WTC11 (cell line): ENCODE measurements around the gene GATA2. TPM values are rescaled to one million over a fixed set of nuclear protein-coding genes. Genes with fewer than 3 reads are reported as not detected.

ENCODE experiments used
- AR ChIP-seq: fragments of 250-450 bp; sonication (Bioruptor Pico); IDR thresholded peaks from 2 replicates; pipeline ENCODE4 v1.9.0; 2021; ENCODE audit warnings: mild to moderate bottlenecking
- ATF6 ChIP-seq: sonication (generic); formaldehyde crosslinking; IDR thresholded peaks from 2 replicates; pipeline ENCODE4 v1.8.1; 2023; ENCODE audit warnings: mild to moderate bottlenecking, missing genetic modification reagents
- E2F5 ChIP-seq: sonication (generic); formaldehyde crosslinking; IDR thresholded peaks from 2 replicates; pipeline ENCODE4 v1.8.1; 2022; ENCODE audit warnings: mild to moderate bottlenecking, moderate library complexity, missing genetic modification reagents
- EMX1 ChIP-seq: fragments of 250-450 bp; sonication (Bioruptor Pico); IDR thresholded peaks from 2 replicates; pipeline ENCODE4 v1.8.0; 2021; ENCODE audit warnings: mild to moderate bottlenecking
- ESRRA ChIP-seq: sonication (generic); formaldehyde crosslinking; IDR thresholded peaks from 2 replicates; pipeline ENCODE4 v1.8.1; 2022; ENCODE audit warnings: mild to moderate bottlenecking, missing genetic modification reagents, borderline replicate concordance
- FOXJ3 ChIP-seq: sonication (generic); formaldehyde crosslinking; IDR thresholded peaks from 2 replicates; pipeline ENCODE4 v1.9.0; 2021; ENCODE audit warnings: missing genetic modification reagents, mild to moderate bottlenecking, borderline replicate concordance
- IRF2 ChIP-seq: sonication (generic); formaldehyde crosslinking; IDR thresholded peaks from 2 replicates; pipeline ENCODE4 v1.8.0; 2022; ENCODE audit warnings: low read depth, missing genetic modification reagents, borderline replicate concordance
- JUN ChIP-seq: sonication (generic); formaldehyde crosslinking; IDR thresholded peaks from 2 replicates; pipeline ENCODE4 v1.8.0; 2023; ENCODE audit warnings: mild to moderate bottlenecking, missing genetic modification reagents
- OVOL2 ChIP-seq: fragments of 250-450 bp; sonication (Bioruptor Pico); IDR thresholded peaks from 2 replicates; pipeline ENCODE4 v1.9.0; 2021; ENCODE audit warnings: mild to moderate bottlenecking, borderline replicate concordance
- USF2 ChIP-seq: sonication (generic); formaldehyde crosslinking; IDR thresholded peaks from 2 replicates; pipeline ENCODE4 v1.8.1; 2023; ENCODE audit warnings: mild to moderate bottlenecking, missing genetic modification reagents, moderate library complexity
- ZNF121 ChIP-seq: sonication (generic); formaldehyde crosslinking; IDR thresholded peaks from 2 replicates; pipeline ENCODE4 v1.8.0; 2023; ENCODE audit warnings: missing genetic modification reagents
- ZNF263 ChIP-seq: sonication (generic); formaldehyde crosslinking; IDR thresholded peaks from 2 replicates; pipeline ENCODE4 v1.8.1; 2022; ENCODE audit warnings: low read depth, mild to moderate bottlenecking, moderate library complexity, missing genetic modification reagents
- total RNA-seq: library from RNA; stranded (reverse); gene quantifications from 3 replicates; pipeline ENCODE4 v1.2.3, GENCODE V29; 2021
- TF ChIP-seq, protein P1 (sequence below): sonication (generic); formaldehyde crosslinking; IDR thresholded peaks from 2 replicates; pipeline ENCODE4 v1.8.0; 2023; ENCODE audit warnings: missing genetic modification reagents, mild to moderate bottlenecking, borderline replicate concordance
- TF ChIP-seq, protein P2 (sequence below): fragments of 250-450 bp; sonication (Bioruptor Pico); conservative IDR thresholded peaks from 2 replicates; pipeline ENCODE4 v1.9.0; 2021; ENCODE audit warnings: mild to moderate bottlenecking

The GATA2 gene
- total RNA-seq, 1 experiment from 2014 or later, result 1.6 TPM

DNA sequence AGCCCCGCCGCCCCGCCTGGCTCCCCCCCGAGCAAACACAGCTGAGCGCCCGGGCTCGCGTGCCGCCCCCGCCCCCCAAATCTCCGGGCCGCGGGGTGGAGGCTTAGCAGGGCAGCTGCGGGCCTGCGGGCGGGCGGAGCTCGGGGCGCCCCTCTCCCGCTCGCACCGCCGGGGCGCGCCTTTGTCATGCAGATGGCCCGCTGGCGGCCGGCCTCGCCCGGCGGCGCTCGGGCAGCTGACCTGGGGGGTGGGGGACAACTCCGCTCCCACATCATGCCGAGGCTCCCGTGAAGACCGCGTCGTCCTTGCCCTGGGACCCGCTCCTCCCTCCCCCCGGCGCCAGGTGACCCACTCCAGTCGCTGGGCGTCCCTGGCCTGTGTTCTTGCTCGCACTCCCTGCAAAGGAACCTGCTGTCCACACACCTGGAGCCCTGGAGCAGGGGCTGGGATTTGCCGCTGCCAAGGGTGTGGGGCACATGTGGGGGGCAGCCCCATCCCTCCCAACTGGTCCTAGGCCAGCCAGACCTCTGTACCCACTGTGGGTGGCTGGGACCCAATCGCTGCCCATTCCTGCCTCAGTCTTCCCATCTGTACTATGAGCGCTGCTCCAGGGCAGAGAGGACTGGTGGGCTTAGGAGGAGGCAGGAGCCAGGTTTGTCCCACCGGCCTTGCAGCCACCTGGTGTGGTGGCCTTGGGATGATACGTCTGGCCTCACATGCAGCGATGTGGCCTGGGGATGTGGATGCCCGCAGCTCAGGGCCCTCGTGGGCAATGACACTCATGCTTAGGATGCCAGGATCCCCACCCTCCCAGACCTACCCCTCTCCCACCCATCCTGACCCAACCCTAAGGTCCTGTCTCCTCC, 59.8 kb downstream of the GATA2 start (continued):
- TF ChIP-seq, protein P1, sequence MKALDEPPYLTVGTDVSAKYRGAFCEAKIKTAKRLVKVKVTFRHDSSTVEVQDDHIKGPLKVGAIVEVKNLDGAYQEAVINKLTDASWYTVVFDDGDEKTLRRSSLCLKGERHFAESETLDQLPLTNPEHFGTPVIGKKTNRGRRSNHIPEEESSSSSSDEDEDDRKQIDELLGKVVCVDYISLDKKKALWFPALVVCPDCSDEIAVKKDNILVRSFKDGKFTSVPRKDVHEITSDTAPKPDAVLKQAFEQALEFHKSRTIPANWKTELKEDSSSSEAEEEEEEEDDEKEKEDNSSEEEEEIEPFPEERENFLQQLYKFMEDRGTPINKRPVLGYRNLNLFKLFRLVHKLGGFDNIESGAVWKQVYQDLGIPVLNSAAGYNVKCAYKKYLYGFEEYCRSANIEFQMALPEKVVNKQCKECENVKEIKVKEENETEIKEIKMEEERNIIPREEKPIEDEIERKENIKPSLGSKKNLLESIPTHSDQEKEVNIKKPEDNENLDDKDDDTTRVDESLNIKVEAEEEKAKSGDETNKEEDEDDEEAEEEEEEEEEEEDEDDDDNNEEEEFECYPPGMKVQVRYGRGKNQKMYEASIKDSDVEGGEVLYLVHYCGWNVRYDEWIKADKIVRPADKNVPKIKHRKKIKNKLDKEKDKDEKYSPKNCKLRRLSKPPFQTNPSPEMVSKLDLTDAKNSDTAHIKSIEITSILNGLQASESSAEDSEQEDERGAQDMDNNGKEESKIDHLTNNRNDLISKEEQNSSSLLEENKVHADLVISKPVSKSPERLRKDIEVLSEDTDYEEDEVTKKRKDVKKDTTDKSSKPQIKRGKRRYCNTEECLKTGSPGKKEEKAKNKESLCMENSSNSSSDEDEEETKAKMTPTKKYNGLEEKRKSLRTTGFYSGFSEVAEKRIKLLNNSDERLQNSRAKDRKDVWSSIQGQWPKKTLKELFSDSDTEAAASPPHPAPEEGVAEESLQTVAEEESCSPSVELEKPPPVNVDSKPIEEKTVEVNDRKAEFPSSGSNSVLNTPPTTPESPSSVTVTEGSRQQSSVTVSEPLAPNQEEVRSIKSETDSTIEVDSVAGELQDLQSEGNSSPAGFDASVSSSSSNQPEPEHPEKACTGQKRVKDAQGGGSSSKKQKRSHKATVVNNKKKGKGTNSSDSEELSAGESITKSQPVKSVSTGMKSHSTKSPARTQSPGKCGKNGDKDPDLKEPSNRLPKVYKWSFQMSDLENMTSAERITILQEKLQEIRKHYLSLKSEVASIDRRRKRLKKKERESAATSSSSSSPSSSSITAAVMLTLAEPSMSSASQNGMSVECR (CRISPR knock-in tag), result no peak
- no peak for TF ChIP-seq FOXJ3
- TF ChIP-seq AR (CRISPR knock-in tag), result no peak
- peak; percentile 28; the same call in 1 of the 2 replicates for TF ChIP-seq E2F5 (CRISPR knock-in tag)
- TF ChIP-seq IRF2 (CRISPR knock-in tag), result no peak
- TF ChIP-seq EMX1, result no peak
- TF ChIP-seq ESRRA (CRISPR knock-in tag), result 0 out of 2 replicates have a peak, but pooled peaks have one; percentile 18
- TF ChIP-seq ZNF263 (CRISPR knock-in tag), result peak; percentile 54; the same call in 1 of the 2 replicates
- TF ChIP-seq OVOL2 (CRISPR knock-in tag), result no peak
- TF ChIP-seq, protein P2, sequence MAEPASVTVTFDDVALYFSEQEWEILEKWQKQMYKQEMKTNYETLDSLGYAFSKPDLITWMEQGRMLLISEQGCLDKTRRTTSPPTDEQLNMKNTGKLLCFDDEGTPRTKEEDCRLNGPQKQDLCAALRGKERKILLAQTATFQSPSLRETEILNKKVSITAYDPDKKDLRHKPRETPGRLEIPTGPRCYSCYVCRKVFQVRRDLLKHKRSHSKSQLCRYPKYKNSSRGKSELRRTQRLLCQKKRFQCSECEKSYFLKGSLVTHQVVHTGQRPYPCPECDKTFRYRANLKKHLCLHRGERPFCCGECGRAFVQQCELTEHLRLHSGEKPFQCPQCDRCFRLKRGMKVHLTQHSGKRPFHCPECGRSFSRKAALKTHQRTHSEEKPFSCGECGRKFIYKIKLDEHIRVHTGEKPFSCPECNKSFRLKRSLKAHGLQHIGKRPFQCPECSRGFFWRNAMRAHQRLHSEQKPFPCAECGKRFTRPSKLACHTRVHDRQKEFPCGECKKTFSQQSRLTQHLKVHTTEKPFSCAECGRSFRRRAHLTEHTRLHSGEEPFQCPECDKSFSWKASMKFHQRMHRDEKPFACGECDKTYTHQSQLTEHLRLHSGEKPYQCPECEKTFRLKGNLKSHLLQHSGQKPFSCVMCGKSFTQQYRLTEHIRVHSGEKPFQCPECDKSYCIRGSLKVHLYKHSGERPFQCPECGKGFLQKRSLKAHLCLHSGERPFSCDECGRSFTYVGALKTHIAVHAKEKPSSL (CRISPR knock-in tag), result no peak
- peak; percentile 65 for TF ChIP-seq USF2 (CRISPR knock-in tag)
- TF ChIP-seq JUN, result no peak
- no peak for TF ChIP-seq ZNF121 (CRISPR knock-in tag)
- no peak for TF ChIP-seq ATF6 (CRISPR knock-in tag)
